CD4-positive, alpha-beta T cell treated with Interleukin-12 subunit alpha and Interleukin-12 subunit beta, for 1 hour (primary cell): Measurements from ENCODE around the gene SYCP2.

ENCODE experiments used
- DNase-seq: peaks from one replicate; pipeline ENCODE4 v3.0.0-alpha.2; 2020

The SYCP2 gene

GRCh38 chr20:59940129-59940955 is 6.9 kb upstream of the SYCP2 start, which contains the start of the genes FAM217B and PPP1R3D:
Gene FAM217B (plus strand): TSS chr20:59940389. CDS start chr20:59943944, 3,555 bp downstream.
Gene PPP1R3D (minus strand): TSS chr20:59940305. CDS start chr20:59939931, 374 bp downstream.
- peak; percentile 88 for DNase-seq

GRCh38 chr20:59939879-59940128 is 6.4 kb upstream of the SYCP2 start:
- DNase-seq = no peak

- no peak for DNase-seq
These were observed 5.8 kb upstream of the SYCP2 start for GRCh38 chr20:59939052-59939878.

- no peak for DNase-seq
These were observed 5.2 kb upstream of the SYCP2 start for GRCh38 chr20:59938696-59939051.

- DNase-seq = no peak
These were observed 4.8 kb upstream of the SYCP2 start for GRCh38 chr20:59938221-59938620.

GRCh38 chr20:59937150-59937549 is 3.7 kb upstream of the SYCP2 start:
- no peak for DNase-seq

- DNase-seq = no peak
These were observed 3.0 kb upstream of the SYCP2 start for GRCh38 chr20:59936409-59936808.

GRCh38 chr20:59935457-59936185 is 2.2 kb upstream of the SYCP2 start:
- DNase-seq = no peak

- peak; percentile 81 for DNase-seq
These were observed 580 bp upstream of the SYCP2 start for GRCh38 chr20:59933849-59934585.

GRCh38 chr20:59932616-59933295 is 681 bp downstream of the SYCP2 start:
- no peak for DNase-seq

GRCh38 chr20:59931511-59932312 is 1.7 kb downstream of the SYCP2 start:
- no peak for DNase-seq

- no peak for DNase-seq
These were observed 7.5 kb downstream of the SYCP2 start for GRCh38 chr20:59925899-59926298.

- DNase-seq = no peak
These were observed 8.1 kb downstream of the SYCP2 start for GRCh38 chr20:59925359-59925758.

GRCh38 chr20:59923514-59923913 is 9.9 kb downstream of the SYCP2 start:
- DNase-seq = no peak

GRCh38 chr20:59920944-59921343 is 12.5 kb downstream of the SYCP2 start:
- no peak for DNase-seq

- DNase-seq = no peak
These were observed 20.8 kb downstream of the SYCP2 start for GRCh38 chr20:59912609-59913008.

- DNase-seq = no peak
These were observed 22.4 kb downstream of the SYCP2 start for GRCh38 chr20:59911041-59911440.

- DNase-seq = no peak
These were observed 24.6 kb downstream of the SYCP2 start for GRCh38 chr20:59908855-59909254.

GRCh38 chr20:59903621-59904020 is 29.8 kb downstream of the SYCP2 start:
- DNase-seq = no peak

GRCh38 chr20:59902470-59902869 is 31.0 kb downstream of the SYCP2 start:
- no peak for DNase-seq

- no peak for DNase-seq
These were observed 37.5 kb downstream of the SYCP2 start for GRCh38 chr20:59895908-59896307.
